Measurements from ENCODE around the gene KIAA0930.

DNA sequence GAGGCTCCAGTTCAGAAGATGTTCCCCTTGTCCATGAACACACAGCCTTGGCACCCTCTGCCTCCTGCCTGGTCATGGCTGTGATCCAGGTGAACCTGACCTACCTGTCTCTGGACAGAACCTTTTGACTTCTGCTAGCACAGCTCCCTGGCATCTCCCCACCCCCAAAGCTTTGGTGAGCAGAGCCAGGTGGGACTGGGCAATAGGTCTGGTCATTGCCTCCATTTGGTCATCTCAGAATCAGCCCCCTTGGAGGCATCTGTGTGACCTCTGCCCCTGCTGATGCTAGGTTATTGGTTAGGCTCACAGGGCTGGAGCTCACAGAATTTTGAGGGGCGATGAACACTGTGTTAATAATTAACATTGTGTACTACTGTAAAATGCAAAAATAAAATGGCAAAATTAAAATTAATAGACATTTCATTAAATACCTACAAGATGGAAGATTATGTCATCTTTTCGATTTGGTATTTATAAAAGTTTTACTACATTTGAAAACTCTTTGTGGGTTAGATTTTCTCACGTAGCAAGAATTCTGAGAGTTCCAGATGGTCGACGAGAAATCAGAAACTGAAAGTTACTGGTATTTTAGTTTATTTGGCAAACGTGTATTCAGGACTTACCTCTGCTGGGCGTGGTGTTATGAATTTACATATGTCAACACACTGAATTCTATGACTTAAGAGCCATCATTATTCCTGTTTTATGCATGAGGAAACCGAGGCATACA, 8.3 kb upstream of the KIAA0930 start:
- TF ChIP-seq RAD21 (IDR thresholded peaks at IDR 0.05; ENCODE audit: low read length), result no peak
- TF ChIP-seq POLR2AphosphoS5 (IDR thresholded peaks at IDR 0.05; ENCODE audit: low read depth, low read length), result no peak
- TF ChIP-seq CTCF (IDR thresholded peaks at IDR 0.05), result no peak
- TF ChIP-seq RXRA (IDR thresholded peaks at IDR 0.05; ENCODE audit: borderline replicate concordance, low read depth), result no peak
- no peak for TF ChIP-seq ELF1 (IDR thresholded peaks at IDR 0.05)
- TF ChIP-seq TAF1 (IDR thresholded peaks at IDR 0.05; ENCODE audit: borderline replicate concordance, low read depth, low read length), result no peak
- no peak for TF ChIP-seq NFIC (IDR thresholded peaks at IDR 0.05; ENCODE audit: borderline replicate concordance)
- no peak for TF ChIP-seq JUND (IDR thresholded peaks at IDR 0.05)
